Measurements from ENCODE around the gene ZNF581. TPM values are rescaled to one million over a fixed set of nuclear protein-coding genes. Genes with fewer than 3 reads are reported as not detected.

The ZNF581 gene
- total RNA-seq, 1 experiment from 2014 or later, result 37.1 TPM

DNA sequence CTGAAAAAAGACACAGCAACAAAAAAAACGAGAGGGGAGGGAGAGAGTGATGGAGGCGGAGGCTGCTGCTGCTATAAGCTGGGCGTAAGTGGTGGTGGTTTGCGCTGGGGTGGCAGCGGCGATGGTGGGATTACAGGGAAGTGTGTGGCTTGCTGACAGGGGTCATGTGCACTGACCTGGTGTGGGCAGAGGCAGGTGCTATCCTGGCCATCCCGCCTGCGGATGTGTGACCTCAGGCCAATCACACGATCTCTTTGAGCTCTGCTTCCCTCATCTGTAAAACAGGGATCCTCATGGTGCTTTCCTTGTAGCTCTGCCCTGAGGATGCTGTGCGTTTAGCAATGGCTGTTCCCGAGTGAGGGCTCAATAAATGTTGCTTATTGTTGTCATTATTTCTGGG, 5.9 kb upstream of the ZNF581 start:
- no peaks in the 10 kb centered on the region for H3K9me3 ChIP-seq (ENCODE audit: low read depth, low read length, poor library complexity, severe bottlenecking)
- H3K36me3 ChIP-seq (ENCODE audit: insufficient read depth, low read length, poor library complexity, severe bottlenecking), result no peaks in the 10 kb centered on the region
- no peaks in the 10 kb centered on the region for H3K27me3 ChIP-seq (replicated peaks; ENCODE audit: insufficient read depth, low read depth, low read length, poor library complexity)
- peaks cover 19% of the 10 kb centered on the region for H3K4me1 ChIP-seq (ENCODE audit: insufficient read depth, low read length, poor library complexity, severe bottlenecking)
- no peak overlapping the region for H3K4me3 ChIP-seq (ENCODE audit: low read depth, low read length, poor library complexity, severe bottlenecking)
- intact Hi-C loops (cut with micrococcal nuclease; ENCODE audit: unreplicated experiment), result no loop called here
- ChIA-PET CTCF (interaction anchor here (0.7 kb wide), 1 partner anchor 17 kb away, joined by 3 read pairs; no protein-coding TSS in a partner anchor), POLR2A (ENCODE audit: low non-redundant PET) (interaction anchor here (0.7 kb wide), 1 partner anchor 36 kb away, joined by 3 read pairs; no protein-coding TSS in a partner anchor)
- no peak for DNase-seq (ENCODE audit: low spot score)
- H3K27ac ChIP-seq (ENCODE audit: low read depth, low read length, poor library complexity, severe bottlenecking), result no peak overlapping the region
- no TSS peak for BruUV-seq (replicated peaks)
- TF ChIP-seq, protein P1, sequence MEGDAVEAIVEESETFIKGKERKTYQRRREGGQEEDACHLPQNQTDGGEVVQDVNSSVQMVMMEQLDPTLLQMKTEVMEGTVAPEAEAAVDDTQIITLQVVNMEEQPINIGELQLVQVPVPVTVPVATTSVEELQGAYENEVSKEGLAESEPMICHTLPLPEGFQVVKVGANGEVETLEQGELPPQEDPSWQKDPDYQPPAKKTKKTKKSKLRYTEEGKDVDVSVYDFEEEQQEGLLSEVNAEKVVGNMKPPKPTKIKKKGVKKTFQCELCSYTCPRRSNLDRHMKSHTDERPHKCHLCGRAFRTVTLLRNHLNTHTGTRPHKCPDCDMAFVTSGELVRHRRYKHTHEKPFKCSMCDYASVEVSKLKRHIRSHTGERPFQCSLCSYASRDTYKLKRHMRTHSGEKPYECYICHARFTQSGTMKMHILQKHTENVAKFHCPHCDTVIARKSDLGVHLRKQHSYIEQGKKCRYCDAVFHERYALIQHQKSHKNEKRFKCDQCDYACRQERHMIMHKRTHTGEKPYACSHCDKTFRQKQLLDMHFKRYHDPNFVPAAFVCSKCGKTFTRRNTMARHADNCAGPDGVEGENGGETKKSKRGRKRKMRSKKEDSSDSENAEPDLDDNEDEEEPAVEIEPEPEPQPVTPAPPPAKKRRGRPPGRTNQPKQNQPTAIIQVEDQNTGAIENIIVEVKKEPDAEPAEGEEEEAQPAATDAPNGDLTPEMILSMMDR (conservative IDR thresholded peaks at IDR 0.05; ENCODE audit: low read depth, low read length), result no peak
- TF ChIP-seq EZH2 (IDR thresholded peaks at IDR 0.05; ENCODE audit: borderline replicate concordance, low read depth, low read length, poor library complexity, severe bottlenecking), result no peak

DNA sequence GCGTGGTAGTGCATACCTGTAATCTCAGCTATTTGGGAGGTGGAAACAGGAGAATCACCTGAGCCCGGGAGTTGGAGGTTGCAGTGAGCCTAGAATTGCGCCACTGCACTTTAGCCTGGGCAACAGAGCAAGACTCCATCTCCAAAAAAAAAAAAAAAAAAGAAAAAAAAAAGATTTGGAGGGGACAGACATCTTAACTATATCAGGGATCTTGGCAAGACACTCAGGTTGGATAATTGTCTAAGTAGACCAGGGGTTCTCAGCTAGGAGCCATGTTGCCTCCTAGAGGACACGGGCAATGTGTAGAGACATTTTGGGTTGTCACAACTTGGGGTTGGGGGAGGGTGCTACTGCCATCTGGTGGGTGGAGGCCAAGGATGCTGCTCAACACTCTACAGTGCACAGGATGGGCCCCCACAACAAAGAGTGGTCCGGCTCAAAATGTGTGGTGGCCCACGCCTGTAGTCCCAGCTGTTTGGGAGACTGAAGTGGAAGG, 4.5 kb upstream of the ZNF581 start:
- Histone ChIP-seq H3K36me3 (ENCODE audit: insufficient read depth, low read length, poor library complexity, severe bottlenecking) (no peaks in the 10 kb centered on the region), H3K27ac (ENCODE audit: low read depth, low read length, poor library complexity, severe bottlenecking) (no peak overlapping the region), H3K4me1 (ENCODE audit: insufficient read depth, low read length, poor library complexity, severe bottlenecking) (peaks cover 26% of the 10 kb centered on the region), H3K27me3 (replicated peaks; ENCODE audit: insufficient read depth, low read depth, low read length, poor library complexity) (no peaks in the 10 kb centered on the region), H3K9me3 (ENCODE audit: low read depth, low read length, poor library complexity, severe bottlenecking) (no peaks in the 10 kb centered on the region), H3K4me3 (ENCODE audit: low read depth, low read length, poor library complexity, severe bottlenecking) (no peak overlapping the region)
- TF ChIP-seq, protein P1 (conservative IDR thresholded peaks at IDR 0.05; ENCODE audit: low read depth, low read length), result peak; percentile 67
- TF ChIP-seq EZH2 (IDR thresholded peaks at IDR 0.05; ENCODE audit: borderline replicate concordance, low read depth, low read length, poor library complexity, severe bottlenecking), result no peak
- CTCF ChIA-PET, result interaction anchor here (0.5 to 0.7 kb wide), 2 partner anchors 14 to 300 kb away, joined by 3 to 10 read pairs; partner anchors contain the start of gene ZNF784
- intact Hi-C loops (cut with micrococcal nuclease; ENCODE audit: unreplicated experiment), result no loop called here
- POLR2A ChIA-PET (ENCODE audit: low non-redundant PET), result no interaction called here
- BruUV-seq (replicated peaks), result no TSS peak
- peak; percentile 87 for DNase-seq (ENCODE audit: low spot score)

DNA sequence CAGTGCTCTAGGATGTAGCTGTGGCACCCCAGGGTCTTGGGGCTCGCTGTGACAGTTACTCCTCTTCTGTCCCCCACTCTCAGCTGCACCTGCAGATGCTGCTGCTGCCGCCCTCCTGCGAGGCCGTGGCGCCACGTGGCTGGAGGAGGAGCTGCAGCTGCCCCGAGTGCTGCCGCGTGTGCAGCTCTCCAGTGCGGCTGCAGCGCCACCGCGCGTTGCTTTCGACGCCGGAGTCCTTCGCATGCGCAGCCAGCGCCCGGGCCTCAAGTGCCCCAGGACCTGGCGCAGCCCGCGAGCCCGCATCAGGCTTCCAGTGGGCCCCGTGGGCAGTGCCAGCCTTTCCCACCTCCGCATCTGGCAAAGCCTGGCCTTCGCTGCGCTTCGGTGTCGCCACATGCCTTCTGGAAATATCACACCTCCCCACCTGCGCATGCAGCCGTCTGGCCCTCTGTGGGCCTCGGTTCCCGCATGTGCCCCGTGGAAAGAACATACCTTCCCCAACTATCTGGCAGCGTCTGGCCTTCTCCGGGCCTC, 3.3 kb upstream of the ZNF581 start:
- peaks cover 8% of the 10 kb centered on the region for H3K36me3 ChIP-seq (ENCODE audit: insufficient read depth, low read length, poor library complexity, severe bottlenecking)
- H3K4me1 ChIP-seq (ENCODE audit: insufficient read depth, low read length, poor library complexity, severe bottlenecking), result peaks cover 28% of the 10 kb centered on the region
- H3K27ac ChIP-seq (ENCODE audit: low read depth, low read length, poor library complexity, severe bottlenecking), result peak overlapping the region; percentile 90
- no peaks in the 10 kb centered on the region for H3K9me3 ChIP-seq (ENCODE audit: low read depth, low read length, poor library complexity, severe bottlenecking)
- intact Hi-C loops (cut with micrococcal nuclease; ENCODE audit: unreplicated experiment), result no loop called here
- POLR2A ChIA-PET (ENCODE audit: low non-redundant PET), result interaction anchor here (0.5 kb wide), 1 partner anchor 14 kb away, joined by 3 read pairs; no protein-coding TSS in a partner anchor
- no peaks in the 10 kb centered on the region for H3K27me3 ChIP-seq (replicated peaks; ENCODE audit: insufficient read depth, low read depth, low read length, poor library complexity)
- TF ChIP-seq, protein P1 (conservative IDR thresholded peaks at IDR 0.05; ENCODE audit: low read depth, low read length), result peak; percentile 58
- no peak for TF ChIP-seq EZH2 (IDR thresholded peaks at IDR 0.05; ENCODE audit: borderline replicate concordance, low read depth, low read length, poor library complexity, severe bottlenecking)
- TSS peak; percentile 38 for BruUV-seq (replicated peaks)
- peak overlapping the region; percentile 81 for H3K4me3 ChIP-seq (ENCODE audit: low read depth, low read length, poor library complexity, severe bottlenecking)
- CTCF ChIA-PET, result interaction anchor here (0.6 to 1.0 kb wide), 2 partner anchors 16 to 499 kb away, joined by 3 to 9 read pairs; partner anchors contain the start of gene ZNF784
- DNase-seq (ENCODE audit: low spot score), result peak; percentile 85
